ENCODE data around the gene PTTG1IP2. TPM values are rescaled to one million over a fixed set of nuclear protein-coding genes. Genes with fewer than 3 reads are reported as not detected.

Gene PTTG1IP2
- total and polyA plus RNA-seq, 8 donors, result not detected

- intact Hi-C loops (cut with DNase I), result no loop called here
- no peak for TF ChIP-seq CTCF (IDR thresholded peaks at IDR 0.05)
- H3K27ac ChIP-seq, result no peak overlapping the region
Measured at GRCh38 chr7:90495241-90495640, 25.8 kb downstream of the PTTG1IP2 start.

GRCh38 chr7:90502539-90502938, 33.1 kb downstream of the PTTG1IP2 start:
- no peak for TF ChIP-seq CTCF (IDR thresholded peaks at IDR 0.05)
- ATAC-seq, result no peak

More at GRCh38 chr7:90495241-90495640, 25.8 kb downstream of the PTTG1IP2 start:
- Histone ChIP-seq H3K4me1 (no peaks in the 10 kb centered on the region), H3K36me3 (no peaks in the 10 kb centered on the region), H3K4me3 (no peak overlapping the region), H3K9me3 (no peaks in the 10 kb centered on the region), H3K27me3 (no peaks in the 10 kb centered on the region)
- DNase-seq, result no peak
- no peak for ATAC-seq

GRCh38 chr7:90503367-90503766, 33.9 kb downstream of the PTTG1IP2 start:
- DNase-seq (no peak), ATAC-seq (no peak)
- intact Hi-C loops (cut with DNase I), result no loop called here
- Histone ChIP-seq H3K4me3 (no peak overlapping the region), H3K27me3 (no peaks in the 10 kb centered on the region), H3K4me1 (no peaks in the 10 kb centered on the region), H3K36me3 (no peaks in the 10 kb centered on the region), H3K27ac (no peak overlapping the region), H3K9me3 (no peaks in the 10 kb centered on the region)
- TF ChIP-seq CTCF (IDR thresholded peaks at IDR 0.05), result no peak

More at GRCh38 chr7:90502539-90502938, 33.1 kb downstream of the PTTG1IP2 start:
- Histone ChIP-seq H3K36me3 (no peaks in the 10 kb centered on the region), H3K4me1 (no peaks in the 10 kb centered on the region), H3K27ac (no peak overlapping the region), H3K4me3 (no peak overlapping the region), H3K27me3 (no peaks in the 10 kb centered on the region), H3K9me3 (no peaks in the 10 kb centered on the region)
- no peak for DNase-seq
- intact Hi-C loops (cut with DNase I), result no loop called here

- no peaks in the 10 kb centered on the region for H3K36me3 ChIP-seq
- intact Hi-C loops (cut with DNase I), result no loop called here
- H3K4me3 ChIP-seq, result no peak overlapping the region
- TF ChIP-seq CTCF (IDR thresholded peaks at IDR 0.05), result no peak
- DNase-seq (no peak), ATAC-seq (no peak)
- no peak overlapping the region for H3K27ac ChIP-seq
- no peaks in the 10 kb centered on the region for H3K4me1 ChIP-seq
- no peaks in the 10 kb centered on the region for H3K27me3 ChIP-seq
- no peaks in the 10 kb centered on the region for H3K9me3 ChIP-seq
Measured at GRCh38 chr7:90507692-90508091, 38.3 kb downstream of the PTTG1IP2 start.

GRCh38 chr7:90511776-90512175, 42.3 kb downstream of the PTTG1IP2 start:
- H3K27ac ChIP-seq, result no peak overlapping the region
- no peaks in the 10 kb centered on the region for H3K27me3 ChIP-seq
- intact Hi-C loops (cut with DNase I), result no loop called here
- no peak for TF ChIP-seq CTCF (IDR thresholded peaks at IDR 0.05)
- no peaks in the 10 kb centered on the region for H3K36me3 ChIP-seq
- no peak overlapping the region for H3K4me3 ChIP-seq
- DNase-seq (no peak), ATAC-seq (no peak)
- H3K9me3 ChIP-seq, result no peaks in the 10 kb centered on the region
- H3K4me1 ChIP-seq, result no peaks in the 10 kb centered on the region
